ENCODE data around the gene CUL9.

Gene CUL9

GRCh38 chr6:43229803-43230620 is 48.0 kb downstream of the CUL9 start:
- ATAC-seq, result no peak

GRCh38 chr6:43231053-43231452 is 49.1 kb downstream of the CUL9 start:
- DNase-seq, result no peak

More at GRCh38 chr6:43229803-43230620, 48.0 kb downstream of the CUL9 start:
- no peak for DNase-seq

GRCh38 chr6:43231735-43232450 is 49.9 kb downstream of the CUL9 start:
- ATAC-seq (no peak), DNase-seq (no peak)

More at GRCh38 chr6:43231053-43231452, 49.1 kb downstream of the CUL9 start:
- no peak for ATAC-seq

- DNase-seq (no peak), ATAC-seq (no peak)
Observed at GRCh38 chr6:43235841-43236240, 53.8 kb downstream of the CUL9 start.

GRCh38 chr6:43239054-43239453 is 57.1 kb downstream of the CUL9 start:
- no peak for ATAC-seq
- DNase-seq, result no peak

GRCh38 chr6:43240950-43241349 is 59.0 kb downstream of the CUL9 start:
- DNase-seq, result no peak
- no peak for ATAC-seq

GRCh38 chr6:43241446-43241845 is 59.5 kb downstream of the CUL9 start:
- no peak for ATAC-seq
- no peak for DNase-seq

GRCh38 chr6:43242908-43243663 is 61.1 kb downstream of the CUL9 start, which contains the start of gene TTBK1:
TTBK1 (plus strand) TSS chr6:43243481; CDS start chr6:43246661, 3,180 bp downstream.
- DNase-seq (peak; percentile 39), ATAC-seq (no peak)

- DNase-seq, result no peak
- ATAC-seq, result no peak
Observed at GRCh38 chr6:43243664-43244321, 61.8 kb downstream of the CUL9 start.

- DNase-seq (peak; percentile 39), ATAC-seq (peak; percentile 17)
Observed at GRCh38 chr6:43246301-43247113, 64.5 kb downstream of the CUL9 start.

GRCh38 chr6:43247114-43247999 is 65.4 kb downstream of the CUL9 start:
- peak; percentile 86 for DNase-seq
- peak; percentile 98 for ATAC-seq

GRCh38 chr6:43248101-43248500 is 66.1 kb downstream of the CUL9 start:
- no peak for DNase-seq
- ATAC-seq, result no peak

GRCh38 chr6:43248791-43249190 is 66.8 kb downstream of the CUL9 start:
- DNase-seq (no peak), ATAC-seq (no peak)

- DNase-seq, result peak; percentile 34
- no peak for ATAC-seq
Observed at GRCh38 chr6:43250992-43251373, 69.0 kb downstream of the CUL9 start.

GRCh38 chr6:43253401-43253800 is 71.4 kb downstream of the CUL9 start:
- no peak for ATAC-seq
- no peak for DNase-seq

GRCh38 chr6:43254138-43254817 is 72.3 kb downstream of the CUL9 start:
- ATAC-seq (peak; percentile 80), DNase-seq (peak; percentile 37)

- ATAC-seq (no peak), DNase-seq (no peak)
Observed at GRCh38 chr6:43254846-43255245, 72.8 kb downstream of the CUL9 start.

GRCh38 chr6:43255408-43256054 is 73.5 kb downstream of the CUL9 start:
- ATAC-seq (no peak), DNase-seq (no peak)

All from stimulated activated naive CD8-positive, alpha-beta T cell treated with anti-CD3 and anti-CD28 coated beads, Interleukin-15, Interleukin-2, amounts not matched to agents 100 U/mL and 50 U/mL, for 24 hours (primary cell).